HEK293 (cell line): ENCODE data around the gene TLE5.

Experiments
- KLF17 ChIP-seq: fragments of 450-650 bp; formaldehyde crosslinking; IDR thresholded peaks from 2 replicates; pipeline ENCODE4 v1.5.1; 2016; ENCODE audit warnings: missing biosample characterization, missing genetic modification characterization
- KLF9 ChIP-seq: fragments of 450-650 bp; formaldehyde crosslinking; IDR thresholded peaks from 2 replicates; pipeline ENCODE4 v1.5.1; 2016; ENCODE audit warnings: missing biosample characterization, missing genetic modification characterization, low read depth
- ZBTB21 ChIP-seq: fragments of 450-650 bp; formaldehyde crosslinking; IDR thresholded peaks from 2 replicates; pipeline ENCODE4 v1.5.1; 2017; ENCODE audit warnings: missing biosample characterization, missing genetic modification characterization
- ZEB2 ChIP-seq: fragments of 450-650 bp; formaldehyde crosslinking; IDR thresholded peaks from 2 replicates; pipeline ENCODE4 v1.5.1; 2016; ENCODE audit warnings: missing biosample characterization, missing genetic modification characterization
- ZFP41 ChIP-seq: fragments of 450-650 bp; formaldehyde crosslinking; IDR thresholded peaks from 2 replicates; pipeline ENCODE4 v1.5.1; 2016; ENCODE audit warnings: missing biosample characterization, missing genetic modification characterization, borderline replicate concordance
- ZNF274 ChIP-seq, 2 experiments: fragments of 200-500 bp in 1 of 2; fragments of 450-650 bp in 1 of 2; sonication (Bioruptor generic) in 1 of 2; formaldehyde crosslinking in 1 of 2; IDR thresholded peaks; 2 replicates each; pipeline versions ENCODE4 v1.5.1 to v1.6.1; 2014 to 2016; ENCODE audit warnings: borderline replicate concordance in 1 of 2, inconsistent platforms in 1 of 2, low read length in 1 of 2, missing biosample characterization in 1 of 2, missing genetic modification characterization in 1 of 2
- ZNF292 ChIP-seq: fragments of 450-650 bp; formaldehyde crosslinking; IDR thresholded peaks from 2 replicates; pipeline ENCODE4 v1.5.1; 2016; ENCODE audit warnings: low read depth, missing biosample characterization, missing genetic modification characterization, borderline replicate concordance
- ZNF398 ChIP-seq: fragments of 450-650 bp; formaldehyde crosslinking; IDR thresholded peaks from 2 replicates; pipeline ENCODE4 v1.5.1; 2017; ENCODE audit warnings: missing biosample characterization, missing genetic modification characterization
- ZNF704 ChIP-seq: fragments of 450-650 bp; formaldehyde crosslinking; IDR thresholded peaks from 2 replicates; pipeline ENCODE4 v1.5.1; 2016; ENCODE audit warnings: missing biosample characterization, missing genetic modification characterization
- TF ChIP-seq, protein P1 (sequence below): fragments of 450-650 bp; formaldehyde crosslinking; IDR thresholded peaks from 2 replicates; pipeline ENCODE4 v1.5.1; 2016; ENCODE audit warnings: missing biosample characterization, missing genetic modification characterization

DNA sequence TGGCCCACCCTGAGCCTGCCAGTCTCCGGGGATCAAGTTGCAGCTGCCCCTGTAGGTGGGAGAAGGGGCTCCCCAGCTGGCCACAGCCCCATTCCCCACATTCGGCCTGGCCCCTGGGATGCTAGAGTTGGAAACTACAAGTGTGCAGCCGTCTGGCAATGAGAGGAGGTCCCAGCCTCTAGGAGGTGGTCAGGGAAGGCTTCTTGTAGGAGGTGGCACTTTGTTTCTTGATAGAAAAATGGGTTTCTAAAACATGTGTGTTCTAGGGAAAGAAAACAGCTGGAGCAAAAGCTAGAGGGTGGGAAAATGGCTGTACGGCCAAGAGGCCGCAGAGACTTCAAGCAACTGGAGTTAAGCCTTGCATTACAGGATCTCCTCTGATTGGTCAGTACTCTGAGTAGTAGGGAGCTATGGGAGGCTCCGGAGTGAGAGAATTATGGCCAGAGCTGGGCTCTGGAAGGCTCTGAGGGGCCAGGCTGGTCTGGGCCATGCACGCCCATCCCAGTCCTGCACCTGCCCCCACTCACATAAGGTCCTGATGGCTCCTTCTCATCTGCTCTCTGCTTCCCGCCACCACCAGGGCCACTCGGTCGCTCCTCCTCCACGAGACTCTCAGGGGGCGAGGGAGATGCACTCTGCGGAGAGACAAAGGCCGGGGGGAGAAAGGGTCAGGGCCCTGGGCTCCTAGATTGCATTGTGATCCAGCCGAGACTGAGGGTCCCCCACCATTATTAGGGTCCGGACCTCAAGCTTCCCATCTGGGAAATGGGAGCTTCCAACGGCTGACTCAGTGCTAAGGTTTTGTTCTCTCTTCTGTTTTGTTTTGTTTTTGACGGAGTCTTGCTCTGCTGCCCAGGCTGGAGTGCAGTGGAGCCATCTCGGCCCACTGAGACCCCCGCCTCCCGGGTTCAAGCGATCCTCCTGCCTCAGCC is 46.9 kb downstream of the TLE5 start:
- TF ChIP-seq KLF17 (tag by site-specific recombination) (no peak), ZNF704 (tag by site-specific recombination) (no peak), ZNF274 (IDR thresholded peaks at IDR 0.05; ENCODE audit: low read length) (no peak), ZNF274 (tag by site-specific recombination; IDR thresholded peaks at IDR 0.05; ENCODE audit: borderline replicate concordance) (no peak), ZNF292 (tag by site-specific recombination) (no peak), ZFP41 (tag by site-specific recombination) (no peak), ZNF398 (tag by site-specific recombination) (no peak), KLF9 (no peak), ZEB2 (tag by site-specific recombination) (no peak), ZBTB21 (no peak)
- TF ChIP-seq, protein P1, sequence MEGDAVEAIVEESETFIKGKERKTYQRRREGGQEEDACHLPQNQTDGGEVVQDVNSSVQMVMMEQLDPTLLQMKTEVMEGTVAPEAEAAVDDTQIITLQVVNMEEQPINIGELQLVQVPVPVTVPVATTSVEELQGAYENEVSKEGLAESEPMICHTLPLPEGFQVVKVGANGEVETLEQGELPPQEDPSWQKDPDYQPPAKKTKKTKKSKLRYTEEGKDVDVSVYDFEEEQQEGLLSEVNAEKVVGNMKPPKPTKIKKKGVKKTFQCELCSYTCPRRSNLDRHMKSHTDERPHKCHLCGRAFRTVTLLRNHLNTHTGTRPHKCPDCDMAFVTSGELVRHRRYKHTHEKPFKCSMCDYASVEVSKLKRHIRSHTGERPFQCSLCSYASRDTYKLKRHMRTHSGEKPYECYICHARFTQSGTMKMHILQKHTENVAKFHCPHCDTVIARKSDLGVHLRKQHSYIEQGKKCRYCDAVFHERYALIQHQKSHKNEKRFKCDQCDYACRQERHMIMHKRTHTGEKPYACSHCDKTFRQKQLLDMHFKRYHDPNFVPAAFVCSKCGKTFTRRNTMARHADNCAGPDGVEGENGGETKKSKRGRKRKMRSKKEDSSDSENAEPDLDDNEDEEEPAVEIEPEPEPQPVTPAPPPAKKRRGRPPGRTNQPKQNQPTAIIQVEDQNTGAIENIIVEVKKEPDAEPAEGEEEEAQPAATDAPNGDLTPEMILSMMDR, result no peak
